Fibroblast of the aortic adventitia (primary cell): ENCODE measurements around the gene TPSAB1. TPM values are rescaled to one million over a fixed set of nuclear protein-coding genes. Genes with fewer than 3 reads are reported as not detected.

Experiments
- DNase-seq: peaks from one replicate; pipeline ENCODE4 v3.0.0-alpha.2; 2010; ENCODE audit warnings: low read depth
- H3K4me3 ChIP-seq: 2 replicates; pipeline ENCODE4 v1.5.1; 2011; ENCODE audit warnings: low read depth, mild to moderate bottlenecking, control low read depth, low read length, moderate library complexity
- CTCF ChIP-seq: IDR thresholded peaks from 2 replicates; pipeline ENCODE4 v1.5.1; 2011; ENCODE audit warnings: mild to moderate bottlenecking, low read length, control low read depth, inconsistent platforms; ENCODE audit not compliant: insufficient read depth
- total RNA-seq: library from RNA; depleted of rRNA; stranded (reverse); fragments of >200 nt; gene quantifications from 2 replicates; pipeline ENCODE4 v1.2.3, GENCODE V29; 2012; ENCODE audit warnings: low replicate concordance

Gene TPSAB1
- total RNA-seq, 1 donor: not detected

- no peak for TF ChIP-seq CTCF
- no peak overlapping the region for H3K4me3 ChIP-seq
- no peak for DNase-seq
Observed at GRCh38 chr16:1277151-1277598, 36.7 kb downstream of the TPSAB1 start.

- H3K4me3 ChIP-seq: no peak overlapping the region
- TF ChIP-seq CTCF: no peak
- no peak for DNase-seq
Observed at GRCh38 chr16:1277617-1278282, 37.2 kb downstream of the TPSAB1 start.

- no peak for DNase-seq
- TF ChIP-seq CTCF: no peak
- H3K4me3 ChIP-seq: no peak overlapping the region
Observed at GRCh38 chr16:1278477-1278876, 38.0 kb downstream of the TPSAB1 start.

- no peak for DNase-seq
- TF ChIP-seq CTCF: no peak
- no peak overlapping the region for H3K4me3 ChIP-seq
Observed at GRCh38 chr16:1279081-1279944, 38.8 kb downstream of the TPSAB1 start.

- no peak for DNase-seq
- TF ChIP-seq CTCF: no peak
- no peak overlapping the region for H3K4me3 ChIP-seq
Observed at GRCh38 chr16:1279945-1280589, 39.6 kb downstream of the TPSAB1 start.

GRCh38 chr16:1280783-1281182 is 40.3 kb downstream of the TPSAB1 start:
- TF ChIP-seq CTCF: no peak
- no peak for DNase-seq
- no peak overlapping the region for H3K4me3 ChIP-seq
